H1 (cell line): ENCODE results near the gene ABI3. TPM values are rescaled to one million over a fixed set of nuclear protein-coding genes. Genes with fewer than 3 reads are reported as not detected.

ENCODE experiments used
- CTCF ChIA-PET: fragments of 300-600 bp; sonication (Branson Sonifier 250); formaldehyde crosslinking; loops from one replicate; lab custom pipeline; 2021; ENCODE audit not compliant: partially characterized antibody; lab: Charles Lee
- POLR2A ChIA-PET: fragments of 300-600 bp; sonication (Branson Sonifier 250); formaldehyde crosslinking; loops from one replicate; lab custom pipeline; 2021; ENCODE audit warnings: inconsistent platforms; ENCODE audit not compliant: partially characterized antibody; lab: Charles Lee
- DNase-seq, 2 experiments: peaks; one replicate each; pipeline versions ENCODE4 v3.0.0 to v3.0.0-alpha.2; 2010 to 2022; ENCODE audit warnings: low spot score in 2 of 2, low read depth in 1 of 2, mixed read lengths in 1 of 2
- FAIRE-seq: peaks from 2 replicates; lab custom pipeline; 2011; peaks lifted over from hg19 to GRCh38; lab: Jason Lieb, UNC
- H2AFZ ChIP-seq: 2 replicates; pipeline ENCODE4 v1.8.1; 2012; ENCODE audit warnings: low read length, inconsistent platforms
- H2AK5ac ChIP-seq: 2 replicates; pipeline ENCODE4 v1.6.1; 2013; ENCODE audit warnings: low read depth, low read length
- H2BK120ac ChIP-seq: replicated peaks from 2 replicates; pipeline ENCODE3; 2013; ENCODE audit warnings: low read depth, low read length, inconsistent platforms
- H2BK12ac ChIP-seq: 2 replicates; pipeline ENCODE4 v1.6.1; 2013; ENCODE audit warnings: low read depth, low read length
- H2BK15ac ChIP-seq: 2 replicates; pipeline ENCODE4 v1.6.1; 2013; ENCODE audit warnings: low read length
- H2BK20ac ChIP-seq: 2 replicates; pipeline ENCODE4 v1.6.1; 2013; ENCODE audit warnings: low read length
- H2BK5ac ChIP-seq: 2 replicates; pipeline ENCODE4 v1.6.1; 2013; ENCODE audit warnings: low read depth, low read length
- H3K14ac ChIP-seq: 2 replicates; pipeline ENCODE4 v1.6.1; 2013; ENCODE audit warnings: inconsistent platforms; ENCODE audit not compliant: insufficient read length
- H3K18ac ChIP-seq: 2 replicates; pipeline ENCODE4 v1.6.1; 2013; ENCODE audit warnings: low read length; ENCODE audit errors: extremely low read depth
- H3K23ac ChIP-seq: 2 replicates; pipeline ENCODE4 v1.6.1; 2013; ENCODE audit warnings: inconsistent platforms; ENCODE audit not compliant: insufficient read length
- H3K23me2 ChIP-seq: 2 replicates; pipeline ENCODE4 v1.6.1; 2013; ENCODE audit warnings: low read depth, low read length
- H3K27ac ChIP-seq: 2 replicates; pipeline ENCODE4 v1.6.1; 2011; ENCODE audit warnings: low read depth, low read length, inconsistent platforms
- H3K27me3 ChIP-seq, 4 experiments: replicated peaks in 1 of 4; 1 replicate in 1 of 4; 2 replicates in 3 of 4; pipeline versions ENCODE4 v1.6.1 to v1.8.1; 2011 to 2013; ENCODE audit warnings: low read length in 3 of 4, mild to moderate bottlenecking in 3 of 4, inconsistent platforms in 2 of 4, mixed read lengths in 2 of 4, moderate library complexity in 1 of 4; ENCODE audit not compliant: control insufficient read depth in 3 of 4, insufficient read depth in 3 of 4; ENCODE audit errors: extremely low read depth in 1 of 4
- H3K36me3 ChIP-seq, 4 experiments: 2 replicates each; pipeline versions ENCODE4 v1.6.1 to v1.8.1; 2011 to 2013; ENCODE audit warnings: mild to moderate bottlenecking in 4 of 4, low read length in 3 of 4, moderate library complexity in 2 of 4, control low read depth in 1 of 4, inconsistent platforms in 1 of 4; ENCODE audit not compliant: insufficient read depth in 4 of 4, control insufficient read depth in 2 of 4
- H3K4ac ChIP-seq: replicated peaks from 2 replicates; pipeline ENCODE3; 2013; ENCODE audit warnings: low read length, low read depth, mixed read lengths, inconsistent platforms; ENCODE audit not compliant: insufficient read length
- H3K4me1 ChIP-seq, 4 experiments: replicated peaks in 1 of 4; 1 replicate in 1 of 4; 2 replicates in 3 of 4; pipeline versions ENCODE4 v1.6.1 to v1.8.1; 2011 to 2013; ENCODE audit warnings: low read length in 3 of 4, inconsistent platforms in 2 of 4, mixed read lengths in 1 of 4; ENCODE audit not compliant: insufficient read depth in 4 of 4, control insufficient read depth in 3 of 4
- H3K4me2 ChIP-seq, 2 experiments: 2 replicates each; pipeline versions ENCODE4 v1.6.1 to v1.8.1; 2011 to 2013; ENCODE audit warnings: low read depth in 2 of 2, low read length in 2 of 2, control low read depth in 1 of 2, inconsistent platforms in 1 of 2, mild to moderate bottlenecking in 1 of 2; ENCODE audit not compliant: insufficient read depth in 1 of 2
- H3K4me3 ChIP-seq, 4 experiments: fragments of 200-600, 300-600 bp in 1 of 4; sonication (generic), shearing (Covaris generic), sonication (Bioruptor Twin) in 1 of 4; 2 replicates each; pipeline versions ENCODE4 v1.5.1 to v1.8.1; 2011 to 2016; ENCODE audit warnings: low read length in 4 of 4, low read depth in 3 of 4, control low read depth in 2 of 4, inconsistent platforms in 2 of 4, mild to moderate bottlenecking in 2 of 4, mixed read lengths in 1 of 4, moderate library complexity in 1 of 4; ENCODE audit not compliant: insufficient read depth in 2 of 4; ENCODE audit errors: extremely low read depth in 1 of 4
- H3K56ac ChIP-seq: replicated peaks from 2 replicates; pipeline ENCODE3; 2013; ENCODE audit warnings: low read depth, mild to moderate bottlenecking, mixed read lengths, low read length, inconsistent platforms; ENCODE audit not compliant: insufficient read length
- H3K79me1 ChIP-seq: 2 replicates; pipeline ENCODE4 v1.6.1; 2013; ENCODE audit warnings: low read depth, low read length, control low read depth
- H3K79me2 ChIP-seq, 2 experiments: 2 replicates each; pipeline versions ENCODE4 v1.6.1 to v1.8.1; 2012 to 2013; ENCODE audit warnings: low read length in 2 of 2, mild to moderate bottlenecking in 2 of 2, inconsistent platforms in 1 of 2; ENCODE audit not compliant: insufficient read depth in 2 of 2, control insufficient read depth in 1 of 2
- H3K9ac ChIP-seq, 4 experiments: replicated peaks in 1 of 4; 1 replicate in 1 of 4; 2 replicates in 3 of 4; pipeline versions ENCODE4 v1.6.1 to v1.8.1; 2011 to 2013; ENCODE audit warnings: low read depth in 3 of 4, low read length in 3 of 4, control low read depth in 2 of 4, mild to moderate bottlenecking in 2 of 4, moderate library complexity in 2 of 4, inconsistent platforms in 1 of 4; ENCODE audit errors: extremely low read depth in 1 of 4
- H3K9me3 ChIP-seq, 2 experiments: 2 replicates each; pipeline versions ENCODE4 v1.6.1 to v1.8.1; 2012 to 2013; ENCODE audit warnings: mild to moderate bottlenecking in 2 of 2, moderate library complexity in 2 of 2, control low read depth in 1 of 2, inconsistent platforms in 1 of 2, low read depth in 1 of 2, low read length in 1 of 2, mixed read lengths in 1 of 2; ENCODE audit not compliant: insufficient read depth in 2 of 2
- H4K20me1 ChIP-seq, 2 experiments: replicated peaks in 1 of 2; 2 replicates each; pipeline versions ENCODE3 to v1.8.1; 2011 to 2013; ENCODE audit warnings: inconsistent platforms in 2 of 2, low read length in 2 of 2, mild to moderate bottlenecking in 1 of 2; ENCODE audit not compliant: insufficient read depth in 2 of 2, control insufficient read depth in 1 of 2
- H4K5ac ChIP-seq: 2 replicates; pipeline ENCODE4 v1.6.1; 2013; ENCODE audit warnings: low read length, low read depth, mixed read lengths, inconsistent platforms; ENCODE audit not compliant: insufficient read length
- H4K8ac ChIP-seq: 2 replicates; pipeline ENCODE4 v1.8.0; 2013; ENCODE audit warnings: mild to moderate bottlenecking, moderate library complexity, low read length, inconsistent platforms; ENCODE audit not compliant: insufficient read depth; ENCODE audit errors: extremely low read depth
- H4K91ac ChIP-seq: replicated peaks from 2 replicates; pipeline ENCODE3; 2013; ENCODE audit warnings: low read length, mixed read lengths, inconsistent platforms; ENCODE audit not compliant: insufficient read length
- EGR1 ChIP-seq: IDR thresholded peaks from 2 replicates; pipeline ENCODE4 v1.6.1; 2011; ENCODE audit warnings: low read depth, low read length, borderline replicate concordance
- KDM1A ChIP-seq: fragments of 200-600, 300-600 bp; sonication (generic); IDR thresholded peaks from 2 replicates; pipeline ENCODE4 v1.7.1; 2016; ENCODE audit warnings: mild to moderate bottlenecking, low read length, borderline replicate concordance
- PHF8 ChIP-seq: fragments of 200-600 bp; sonication (generic); conservative IDR thresholded peaks from 2 replicates; pipeline ENCODE4 v1.7.1; 2012; ENCODE audit warnings: low read depth, mild to moderate bottlenecking, inconsistent platforms, low read length, moderate library complexity
- SAP30 ChIP-seq: fragments of 300-600 bp; sonication (generic); IDR thresholded peaks from 2 replicates; pipeline ENCODE4 v1.7.1; 2012; ENCODE audit warnings: low read length, moderate library complexity, mild to moderate bottlenecking, inconsistent platforms; ENCODE audit not compliant: insufficient read depth, insufficient replicate concordance
- YY1 ChIP-seq: IDR thresholded peaks from 2 replicates; pipeline ENCODE4 v1.6.1; 2011; ENCODE audit warnings: low read depth, mild to moderate bottlenecking, low read length
- WGBS, 2 experiments: shearing (Covaris generic) in 1 of 2; methylation state at CpG; one replicate each; pipeline versions ENCODE4 v1.1.6 to v1.1.7; 2013 to 2015; ENCODE audit warnings: low lambda C conversion rate in 2 of 2, mixed read lengths in 2 of 2, inconsistent platforms in 1 of 2, low coverage in 1 of 2, missing lambda C conversion rate in 1 of 2; ENCODE audit not compliant: insufficient replicate concordance in 2 of 2, insufficient coverage in 1 of 2, insufficient read length in 1 of 2; ENCODE audit errors: extremely low coverage in 1 of 2, missing lambda C conversion rate in 1 of 2; 5-methylcytosine and 5-hydroxymethylcytosine counted together
- polyA plus RNA-seq, 7 experiments: library from polyadenylated mRNA; depleted of rRNA in 3 of 7; stranded (reverse) in 5 of 7; unstranded in 2 of 7; fragments of >200 nt in 5 of 7; fragments of 200-250 nt in 2 of 7; gene quantifications; 1 replicate in 5 of 7; 2 replicates in 1 of 7; 4 replicates in 1 of 7; pipeline versions ENCODE4 v1.2.1 to v1.2.3, GENCODE V29; 2011 to 2013; ENCODE audit warnings: missing spikeins in 2 of 7, mixed read lengths in 2 of 7
- total RNA-seq: library from RNA; stranded (reverse); fragmentation: NEBNext Ultra II Directional; extraction: Animal tissue kit (Norgen Biotek cat#: 25700); gene quantifications from 2 replicates; pipeline ENCODE4 v1.2.1, GENCODE V29; 2021
- TF ChIP-seq, protein P1 (sequence below): IDR thresholded peaks from 2 replicates; pipeline ENCODE4 v1.6.1; 2012; ENCODE audit warnings: low read length, inconsistent platforms

The ABI3 gene
- total and polyA plus RNA-seq, 2 of the 8 experiments (the other 6 are each of a cell fraction or from before 2014, with no cell fraction given) = 1.3 to 2.5 TPM

DNA sequence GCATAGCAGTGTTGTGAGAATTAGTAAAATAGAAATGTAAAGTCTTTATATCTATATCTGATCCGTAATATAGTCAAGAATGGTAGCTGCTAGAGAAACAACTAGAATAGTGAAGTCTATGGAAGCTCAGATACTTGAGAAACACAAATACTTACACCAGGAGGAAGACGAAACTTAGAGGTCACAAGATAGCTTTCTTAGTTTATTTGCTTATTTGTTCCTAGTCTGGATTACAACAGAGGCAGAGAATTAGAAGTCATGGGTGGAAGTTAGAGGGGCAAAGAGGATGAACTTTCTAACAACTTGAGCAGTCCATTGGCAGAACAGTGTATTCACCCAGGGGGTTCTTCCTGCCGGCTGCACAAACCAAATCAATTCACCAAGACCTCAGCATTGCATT lies 14.0 kb upstream of the ABI3 start:
- Histone ChIP-seq H4K8ac (no peak overlapping the region), H3K18ac (no peak overlapping the region), H3K23ac (no peak overlapping the region), H3K4me1 (peaks cover 0 to 3% (median 1%) of the 10 kb centered on the region in 4 experiments; a peak in 1 of 7 replicates), H2BK20ac (no peak overlapping the region), H3K27ac (no peak overlapping the region), H2BK5ac (no peak overlapping the region), H3K23me2 (peaks cover 12% of the 10 kb centered on the region), H4K5ac (no peak overlapping the region), H3K79me1 (no peaks in the 10 kb centered on the region), H2AK5ac (no peak overlapping the region), H3K36me3 (no peaks in the 10 kb centered on the region), H3K9me3 (no peaks in the 10 kb centered on the region), H2BK120ac (no peak overlapping the region), H3K4me3 (no peak overlapping the region), H2BK12ac (no peak overlapping the region), H3K79me2 (no peaks in the 10 kb centered on the region), H2AFZ (no peak overlapping the region), H3K56ac (no peak overlapping the region), H2BK15ac (no peak overlapping the region), H3K14ac (no peak overlapping the region), H4K91ac (no peak overlapping the region), H3K4ac (no peak overlapping the region), H4K20me1 (no peaks in the 10 kb centered on the region), H3K27me3 (no peaks in the 10 kb centered on the region; a peak in 1 of 7 replicates), H3K4me2 (no peak overlapping the region), H3K9ac (no peak overlapping the region)
- FAIRE-seq (no peak), DNase-seq (no peak)
- WGBS, 2 experiments = 87% methylated on average over 3 of the region's 3 CpGs; no CpG with 5 or more reads in 1 of the 2 experiments
- CTCF ChIA-PET = interaction anchor here (7.3 kb wide), 1 partner anchor 30 kb away, joined by 43 read pairs; no protein-coding TSS in a partner anchor
- TF ChIP-seq YY1 = no peak
- no peak for TF ChIP-seq PHF8
- TF ChIP-seq SAP30 = no peak
- no peak for TF ChIP-seq KDM1A
- TF ChIP-seq, protein P1, sequence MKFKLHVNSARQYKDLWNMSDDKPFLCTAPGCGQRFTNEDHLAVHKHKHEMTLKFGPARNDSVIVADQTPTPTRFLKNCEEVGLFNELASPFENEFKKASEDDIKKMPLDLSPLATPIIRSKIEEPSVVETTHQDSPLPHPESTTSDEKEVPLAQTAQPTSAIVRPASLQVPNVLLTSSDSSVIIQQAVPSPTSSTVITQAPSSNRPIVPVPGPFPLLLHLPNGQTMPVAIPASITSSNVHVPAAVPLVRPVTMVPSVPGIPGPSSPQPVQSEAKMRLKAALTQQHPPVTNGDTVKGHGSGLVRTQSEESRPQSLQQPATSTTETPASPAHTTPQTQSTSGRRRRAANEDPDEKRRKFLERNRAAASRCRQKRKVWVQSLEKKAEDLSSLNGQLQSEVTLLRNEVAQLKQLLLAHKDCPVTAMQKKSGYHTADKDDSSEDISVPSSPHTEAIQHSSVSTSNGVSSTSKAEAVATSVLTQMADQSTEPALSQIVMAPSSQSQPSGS = no peak
- no peak for TF ChIP-seq EGR1
- POLR2A ChIA-PET = interaction anchor here (0.6 to 3.3 kb wide), 2 partner anchors 12 to 567 kb away, joined by 3 to 9 read pairs; no protein-coding TSS in a partner anchor
